Measurements from ENCODE around the gene MTRFR.
"Not testable (repeated sequence)": the region's sequence is repeated elsewhere in the genome, so short reads cannot be mapped to it uniquely, and the experiment has no call there.

The MTRFR gene

DNA sequence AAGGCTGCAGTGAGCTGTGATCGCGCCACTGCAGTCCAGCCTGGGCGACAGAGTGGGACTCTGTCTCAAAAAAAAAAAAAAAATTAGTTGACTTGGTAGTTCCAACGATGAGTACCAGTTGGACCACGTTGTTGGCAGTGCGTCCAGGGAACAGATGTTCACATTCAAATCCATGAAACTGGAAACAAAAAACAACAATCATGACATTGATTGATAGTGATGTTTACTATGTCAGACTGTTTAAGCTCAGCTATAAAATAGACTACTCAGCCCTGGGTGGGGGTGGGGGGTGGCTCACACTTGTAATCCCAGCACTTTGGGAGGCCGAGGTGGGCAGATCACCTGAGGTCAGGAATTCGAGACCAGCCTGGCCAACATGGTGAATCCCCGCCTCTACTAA lies 19.1 kb downstream of the MTRFR start:
- H3K36me3 ChIP-seq (ENCODE audit: control insufficient read depth, insufficient read depth, low read length): peaks cover 23% of the 10 kb centered on the region
- H3K27ac ChIP-seq (ENCODE audit: low read depth, low read length): not testable (repeated sequence)

DNA sequence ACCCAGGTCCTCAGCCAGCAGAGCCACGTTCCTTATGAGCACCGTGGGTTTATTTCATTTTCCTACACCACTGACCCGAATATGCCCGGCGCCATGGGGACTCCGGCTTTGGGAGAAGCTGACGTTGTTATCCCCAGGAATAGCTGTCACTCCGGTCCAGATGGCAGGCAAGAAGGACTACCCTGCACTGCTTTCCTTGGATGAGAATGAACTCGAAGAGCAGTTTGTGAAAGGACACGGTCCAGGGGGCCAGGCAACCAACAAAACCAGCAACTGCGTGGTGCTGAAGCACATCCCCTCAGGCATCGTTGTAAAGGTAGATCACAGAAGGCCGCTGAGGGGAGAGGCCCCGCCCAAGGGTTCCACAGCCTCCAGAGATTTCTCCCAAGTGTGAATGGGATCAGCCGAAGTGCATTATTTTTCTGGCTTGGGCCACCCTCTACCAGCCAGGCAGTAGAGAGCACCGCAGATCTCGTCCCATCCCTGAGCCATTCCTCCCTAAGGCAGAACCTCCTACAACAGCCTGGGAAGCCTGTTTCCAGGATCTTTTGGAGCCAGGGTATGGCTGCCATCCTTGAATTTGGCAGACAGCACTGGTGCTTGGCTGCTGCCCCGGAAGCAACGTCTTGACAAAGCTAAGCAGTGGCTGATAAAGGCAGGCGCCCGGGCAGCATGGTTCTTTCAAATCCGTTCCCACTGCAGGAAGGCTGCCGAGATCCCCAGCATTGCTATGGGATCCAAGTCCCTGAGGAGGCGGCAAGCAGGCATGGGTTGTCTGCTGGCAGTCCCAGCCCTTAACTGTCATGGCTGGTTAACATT lies 20.6 kb downstream of the MTRFR start:
- no peak overlapping the region for H3K4me3 ChIP-seq (ENCODE audit: low read length)
- H3K27me3 ChIP-seq (ENCODE audit: control insufficient read depth, insufficient read depth, low read length): no peaks in the 10 kb centered on the region
- H3K27ac ChIP-seq (ENCODE audit: low read depth, low read length): no peak overlapping the region
- H3K36me3 ChIP-seq (ENCODE audit: control insufficient read depth, insufficient read depth, low read length): peaks cover 23% of the 10 kb centered on the region
- H3K4me1 ChIP-seq (ENCODE audit: control insufficient read depth, insufficient read depth, low read length): peaks cover 4% of the 10 kb centered on the region
- H3K9ac ChIP-seq (ENCODE audit: low read length): no peak overlapping the region

More for the DNA sequence above, 19.1 kb downstream of the MTRFR start:
- not testable (repeated sequence) for H3K4me1 ChIP-seq (ENCODE audit: control insufficient read depth, insufficient read depth, low read length); H3K4me3 ChIP-seq (ENCODE audit: low read length); H3K27me3 ChIP-seq (ENCODE audit: control insufficient read depth, insufficient read depth, low read length); H3K9ac ChIP-seq (ENCODE audit: low read length)

DNA sequence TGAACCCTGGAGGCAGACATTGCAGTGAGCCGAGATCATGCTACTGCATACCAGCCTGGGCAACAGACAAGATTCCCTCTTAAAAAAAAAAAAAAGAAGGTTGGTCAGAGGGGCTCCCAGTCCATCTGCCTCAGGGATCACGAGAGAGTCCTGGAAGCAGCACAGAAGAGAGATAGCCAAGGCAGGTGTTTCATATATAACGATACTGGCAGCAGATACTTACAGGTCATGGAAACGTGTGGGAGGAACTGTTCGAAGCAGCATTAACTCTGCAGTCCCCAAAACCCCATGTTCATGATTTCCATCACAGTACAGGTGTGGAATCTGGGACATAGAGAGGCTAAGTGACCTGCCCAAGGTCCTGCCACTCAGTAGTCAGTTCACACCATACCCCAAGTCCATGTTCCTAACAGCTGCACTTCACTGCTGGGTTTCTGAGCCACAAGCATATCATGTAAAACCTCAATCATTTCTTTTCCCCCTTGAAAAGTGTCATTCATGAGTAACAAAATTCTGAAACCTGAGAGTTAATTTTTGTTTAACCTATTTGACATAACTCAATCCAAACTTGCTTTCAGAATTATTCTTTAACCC lies 21.7 kb downstream of the MTRFR start:
- Histone ChIP-seq H3K9ac (ENCODE audit: low read length) (no peak overlapping the region), H3K27ac (ENCODE audit: low read depth, low read length) (no peak overlapping the region), H3K36me3 (ENCODE audit: control insufficient read depth, insufficient read depth, low read length) (peaks cover 23% of the 10 kb centered on the region), H3K4me1 (ENCODE audit: control insufficient read depth, insufficient read depth, low read length) (peaks cover 4% of the 10 kb centered on the region), H3K4me3 (ENCODE audit: low read length) (no peak overlapping the region), H3K27me3 (ENCODE audit: control insufficient read depth, insufficient read depth, low read length) (no peaks in the 10 kb centered on the region)

DNA sequence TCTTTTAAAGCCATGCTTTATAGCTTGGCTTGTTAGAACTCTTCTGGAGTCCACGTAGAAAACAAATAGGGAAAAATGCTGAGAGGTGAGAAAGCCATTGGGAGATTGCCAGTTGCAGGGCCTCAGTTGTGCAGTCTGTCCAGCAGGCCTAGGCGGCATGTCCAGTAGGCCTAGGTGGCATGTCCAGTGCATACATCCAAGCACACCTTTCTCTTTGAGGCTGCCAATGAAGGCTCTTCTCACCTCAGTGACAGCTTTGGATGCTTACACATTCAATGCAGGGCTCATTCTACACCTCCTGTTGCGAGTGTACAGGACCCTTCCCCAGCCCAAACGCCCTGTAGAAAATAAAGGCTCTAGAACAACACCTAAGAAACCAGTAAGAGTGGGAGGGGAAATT lies 25.4 kb downstream of the MTRFR start:
- Histone ChIP-seq H3K36me3 (ENCODE audit: control insufficient read depth, insufficient read depth, low read length) (peaks cover 26% of the 10 kb centered on the region), H3K27ac (ENCODE audit: low read depth, low read length) (no peak overlapping the region), H3K4me1 (ENCODE audit: control insufficient read depth, insufficient read depth, low read length) (peaks cover 4% of the 10 kb centered on the region), H3K27me3 (ENCODE audit: control insufficient read depth, insufficient read depth, low read length) (no peaks in the 10 kb centered on the region), H3K4me3 (ENCODE audit: low read length) (no peak overlapping the region), H3K9ac (ENCODE audit: low read length) (no peak overlapping the region)

DNA sequence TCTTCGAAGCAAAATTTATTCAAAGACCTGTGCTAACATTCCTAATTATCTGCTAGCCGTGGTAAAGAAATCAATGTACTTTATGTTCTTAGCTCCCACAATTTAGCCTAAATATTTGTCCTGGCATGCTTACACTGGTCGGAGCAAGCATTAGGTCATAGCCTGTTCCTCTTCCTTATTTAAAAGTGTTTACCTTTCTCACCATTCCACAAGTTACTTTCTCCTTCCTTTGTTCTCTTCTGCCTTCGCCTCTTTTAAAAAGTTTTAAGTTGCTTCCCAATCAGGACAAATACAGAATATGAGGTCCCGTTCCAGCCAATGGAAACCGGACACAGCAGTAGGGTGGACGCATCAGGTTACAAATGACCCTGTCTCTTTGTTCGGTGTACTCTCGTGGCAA lies 26.8 kb downstream of the MTRFR start:
- H3K4me3 ChIP-seq (ENCODE audit: low read length): no peak overlapping the region
- H3K9ac ChIP-seq (ENCODE audit: low read length): no peak overlapping the region
- H3K4me1 ChIP-seq (ENCODE audit: control insufficient read depth, insufficient read depth, low read length): no peaks in the 10 kb centered on the region
- no peaks in the 10 kb centered on the region for H3K27me3 ChIP-seq (ENCODE audit: control insufficient read depth, insufficient read depth, low read length)
- H3K27ac ChIP-seq (ENCODE audit: low read depth, low read length): no peak overlapping the region
- H3K36me3 ChIP-seq (ENCODE audit: control insufficient read depth, insufficient read depth, low read length): peaks cover 16% of the 10 kb centered on the region

DNA sequence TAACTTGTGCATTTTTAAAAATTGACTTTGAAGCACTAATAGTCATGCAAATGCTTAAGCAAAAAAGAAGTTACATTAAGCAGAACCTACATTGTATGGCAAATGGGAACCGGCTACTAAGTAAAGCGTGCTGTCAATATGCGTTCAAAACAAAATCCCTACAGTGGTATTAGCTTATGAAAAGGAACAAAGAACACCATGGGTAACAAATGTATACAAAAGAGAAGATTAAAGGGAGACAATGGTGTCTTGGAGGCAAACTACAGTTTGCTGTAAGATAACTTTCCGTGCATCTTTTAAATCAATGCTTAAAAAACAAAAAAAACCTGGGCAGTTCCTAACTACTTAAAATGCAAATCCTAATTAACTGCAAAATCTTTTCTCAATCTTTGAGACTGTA lies 28.0 kb downstream of the MTRFR start:
- Histone ChIP-seq H3K4me3 (ENCODE audit: low read length) (no peak overlapping the region), H3K27ac (ENCODE audit: low read depth, low read length) (no peak overlapping the region), H3K4me1 (ENCODE audit: control insufficient read depth, insufficient read depth, low read length) (no peaks in the 10 kb centered on the region), H3K27me3 (ENCODE audit: control insufficient read depth, insufficient read depth, low read length) (no peaks in the 10 kb centered on the region), H3K36me3 (ENCODE audit: control insufficient read depth, insufficient read depth, low read length) (peaks cover 10% of the 10 kb centered on the region), H3K9ac (ENCODE audit: low read length) (no peak overlapping the region)

DNA sequence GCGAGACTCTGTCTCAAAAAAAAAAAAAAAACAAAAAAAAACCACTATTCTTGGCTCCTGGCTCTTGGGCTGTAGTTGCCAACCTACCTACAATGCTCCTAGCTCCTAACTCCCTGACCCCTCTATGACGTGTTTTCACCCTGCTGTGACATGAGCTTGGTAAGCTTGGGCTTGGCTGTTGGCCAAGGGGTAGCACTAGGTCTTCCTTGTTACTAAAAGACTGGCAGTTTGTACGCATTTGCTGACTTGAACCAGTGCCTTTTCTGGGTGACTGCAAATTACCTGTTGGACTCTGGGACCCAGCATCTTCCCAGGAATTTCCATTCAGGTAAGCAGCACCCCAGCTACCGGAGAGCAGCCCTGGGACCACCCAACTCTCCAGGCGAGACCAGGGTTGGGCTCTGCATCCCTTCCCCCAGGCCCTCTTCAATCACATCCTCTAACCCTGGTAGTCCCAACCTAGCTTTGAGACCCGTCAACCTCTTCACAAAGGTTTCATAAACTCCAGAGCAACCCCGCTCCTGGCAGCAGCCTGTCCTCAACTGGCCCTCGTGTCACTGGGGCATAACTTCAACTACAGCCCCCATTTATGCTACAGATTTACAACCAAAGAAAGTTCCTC lies 30.1 kb downstream of the MTRFR start:
- no peak overlapping the region for H3K4me3 ChIP-seq (ENCODE audit: low read length)
- no peaks in the 10 kb centered on the region for H3K27me3 ChIP-seq (ENCODE audit: control insufficient read depth, insufficient read depth, low read length)
- H3K36me3 ChIP-seq (ENCODE audit: control insufficient read depth, insufficient read depth, low read length): peaks cover 12% of the 10 kb centered on the region
- H3K27ac ChIP-seq (ENCODE audit: low read depth, low read length): no peak overlapping the region
- peaks cover under 1% of the 10 kb centered on the region for H3K4me1 ChIP-seq (ENCODE audit: control insufficient read depth, insufficient read depth, low read length)
- no peak overlapping the region for H3K9ac ChIP-seq (ENCODE audit: low read length)

DNA sequence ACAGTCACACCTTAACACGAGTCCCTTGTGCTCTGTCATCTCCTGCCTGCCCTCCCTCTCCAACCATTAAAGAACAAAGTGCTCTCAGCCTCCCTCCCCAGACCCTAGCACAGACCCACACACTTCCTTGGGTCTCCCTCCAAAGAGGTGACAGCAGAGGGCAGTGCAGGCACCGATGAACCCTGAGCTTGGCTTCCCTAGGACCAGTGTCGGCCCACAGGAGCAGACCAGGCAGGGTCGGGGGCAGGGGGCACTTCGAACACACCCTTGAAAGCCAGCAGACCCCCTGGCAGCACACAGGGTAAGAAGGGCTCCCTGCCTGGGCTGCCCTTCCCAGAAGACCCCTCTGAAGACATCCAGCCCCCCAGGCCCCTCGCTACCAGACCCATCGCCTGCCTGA lies 31.4 kb downstream of the MTRFR start:
- H3K27ac ChIP-seq (ENCODE audit: low read depth, low read length): no peak overlapping the region

DNA sequence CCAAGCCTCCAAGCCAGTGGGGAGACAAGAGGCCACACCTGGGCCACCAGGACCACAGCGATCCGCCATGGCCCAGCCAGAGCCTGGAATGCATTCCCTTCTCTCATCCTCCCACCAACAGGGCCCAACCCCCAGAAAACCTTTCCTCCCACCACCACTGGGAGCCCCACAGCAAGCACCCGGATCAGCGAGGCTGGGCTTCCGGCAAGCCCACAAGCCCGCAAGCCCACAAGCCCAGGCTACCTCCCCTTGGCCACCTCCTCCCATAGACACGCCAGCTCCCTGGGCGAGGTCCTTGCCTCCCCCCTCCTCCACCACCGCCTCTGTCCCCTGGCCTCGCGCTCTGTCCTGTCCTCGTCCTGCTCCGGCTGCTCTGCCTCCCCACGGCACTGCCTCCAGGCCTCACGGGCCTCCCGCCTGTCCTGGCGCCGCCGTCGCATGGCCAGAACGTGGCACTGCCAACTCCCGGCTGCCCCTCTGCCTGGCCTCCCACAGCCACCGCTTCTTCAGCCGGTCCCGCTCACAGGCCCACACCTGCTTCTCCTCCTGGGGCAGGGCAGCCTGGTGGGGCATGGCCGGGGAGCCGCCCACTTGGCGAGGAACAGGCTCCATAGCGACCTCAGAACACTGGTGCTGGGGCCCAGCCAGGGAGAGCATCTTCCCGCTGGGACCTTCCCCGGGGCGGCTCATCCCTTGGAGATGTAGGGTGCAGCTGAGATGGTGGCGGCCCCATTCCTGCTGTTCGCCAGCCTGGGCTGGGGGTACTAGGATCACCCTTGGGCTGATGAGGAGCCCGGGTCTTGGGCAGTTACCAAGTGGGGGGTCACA lies 32.8 kb downstream of the MTRFR start:
- Histone ChIP-seq H3K9ac (ENCODE audit: low read length) (no peak overlapping the region), H3K27ac (ENCODE audit: low read depth, low read length) (no peak overlapping the region), H3K4me1 (ENCODE audit: control insufficient read depth, insufficient read depth, low read length) (peaks cover 6% of the 10 kb centered on the region), H3K27me3 (ENCODE audit: control insufficient read depth, insufficient read depth, low read length) (no peaks in the 10 kb centered on the region), H3K36me3 (ENCODE audit: control insufficient read depth, insufficient read depth, low read length) (peaks cover 12% of the 10 kb centered on the region), H3K4me3 (ENCODE audit: low read length) (no peak overlapping the region)

More for the DNA sequence above, 31.4 kb downstream of the MTRFR start:
- H3K4me1 ChIP-seq (ENCODE audit: control insufficient read depth, insufficient read depth, low read length): peaks cover 3% of the 10 kb centered on the region
- H3K9ac ChIP-seq (ENCODE audit: low read length): no peak overlapping the region
- H3K4me3 ChIP-seq (ENCODE audit: low read length): no peak overlapping the region
- H3K27me3 ChIP-seq (ENCODE audit: control insufficient read depth, insufficient read depth, low read length): no peaks in the 10 kb centered on the region
- H3K36me3 ChIP-seq (ENCODE audit: control insufficient read depth, insufficient read depth, low read length): peaks cover 12% of the 10 kb centered on the region

DNA sequence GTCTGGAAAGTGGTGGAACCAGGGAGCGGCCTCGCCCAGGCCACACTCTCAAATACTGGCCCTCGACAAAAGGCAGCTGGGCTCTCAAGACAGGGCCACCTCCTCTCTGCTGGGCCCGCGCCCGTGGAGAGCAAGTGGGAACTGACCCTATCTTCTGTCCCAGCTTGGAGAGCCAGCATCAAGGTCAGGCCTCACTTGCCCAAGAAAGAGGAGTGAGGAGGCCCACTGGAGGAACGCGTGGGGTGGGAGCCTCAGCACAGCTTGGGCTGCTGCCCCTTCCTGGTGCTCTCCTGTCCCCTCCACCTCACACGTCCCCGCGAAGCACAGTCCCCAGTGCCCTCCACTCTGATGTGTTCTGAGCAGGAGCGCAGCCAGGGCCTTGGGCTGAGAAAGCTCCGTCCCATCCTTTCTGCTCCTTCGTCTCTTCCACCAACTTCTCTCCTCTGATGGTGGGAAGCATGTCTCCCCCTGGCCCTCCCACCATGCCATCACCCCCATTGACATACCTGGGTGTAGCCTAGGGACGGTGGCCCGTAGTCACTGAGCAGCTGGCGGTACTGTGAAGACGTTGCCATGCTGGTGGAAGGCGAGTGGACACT lies 33.5 kb downstream of the MTRFR start:
- peaks cover 12% of the 10 kb centered on the region for H3K36me3 ChIP-seq (ENCODE audit: control insufficient read depth, insufficient read depth, low read length)
- H3K27me3 ChIP-seq (ENCODE audit: control insufficient read depth, insufficient read depth, low read length): no peaks in the 10 kb centered on the region
- H3K4me1 ChIP-seq (ENCODE audit: control insufficient read depth, insufficient read depth, low read length): peaks cover 6% of the 10 kb centered on the region
- H3K27ac ChIP-seq (ENCODE audit: low read depth, low read length): no peak overlapping the region
- no peak overlapping the region for H3K4me3 ChIP-seq (ENCODE audit: low read length)
- no peak overlapping the region for H3K9ac ChIP-seq (ENCODE audit: low read length)

DNA sequence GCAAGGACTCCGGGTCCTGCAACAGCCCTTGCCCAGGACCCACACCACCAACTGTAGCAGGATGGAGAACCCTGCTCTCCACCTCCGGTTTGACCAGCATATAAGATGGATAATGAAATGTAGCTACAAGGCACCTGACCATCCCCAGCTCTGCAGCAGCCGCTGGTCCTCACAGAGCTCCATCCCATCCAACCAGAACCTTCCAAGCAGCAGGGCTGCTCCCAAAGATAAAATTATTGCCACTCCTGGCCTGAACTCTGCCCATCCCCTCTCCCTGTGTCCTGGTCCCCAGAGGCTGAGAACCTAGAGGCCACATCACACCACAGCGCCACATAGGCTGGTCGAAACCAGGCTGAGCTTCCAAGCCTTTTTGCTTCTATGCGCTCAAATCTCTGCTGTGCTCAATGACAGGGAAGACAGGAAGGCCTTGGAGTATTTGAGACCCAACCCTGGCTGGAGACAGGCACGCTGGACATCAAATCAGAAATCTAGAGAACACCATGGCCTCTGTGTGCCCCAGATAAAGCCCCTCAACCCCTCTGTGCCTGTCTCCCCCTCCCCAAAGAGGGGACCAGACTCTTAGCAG lies 34.2 kb downstream of the MTRFR start:
- peaks cover 9% of the 10 kb centered on the region for H3K4me1 ChIP-seq (ENCODE audit: control insufficient read depth, insufficient read depth, low read length)
- H3K27me3 ChIP-seq (ENCODE audit: control insufficient read depth, insufficient read depth, low read length): no peaks in the 10 kb centered on the region
- peaks cover 12% of the 10 kb centered on the region for H3K36me3 ChIP-seq (ENCODE audit: control insufficient read depth, insufficient read depth, low read length)
- H3K27ac ChIP-seq (ENCODE audit: low read depth, low read length): no peak overlapping the region
- no peak overlapping the region for H3K4me3 ChIP-seq (ENCODE audit: low read length)
- no peak overlapping the region for H3K9ac ChIP-seq (ENCODE audit: low read length)
